CD4-positive, CD25-positive, alpha-beta regulatory T cell (primary cell): ENCODE results near the gene MARCHF11. TPM values are rescaled to one million over a fixed set of nuclear protein-coding genes. Genes with fewer than 3 reads are reported as not detected.

Source experiments
- ATAC-seq, 2 donors: fragments of 150-1000 bp; cut with Tn5 transposase; one replicate each; pipeline ENCODE4 v1.10.0; 2021; ENCODE audit warnings: low read depth in 2 of 2, moderate number of reproducible peaks in 2 of 2, moderate library complexity in 1 of 2
- DNase-seq, 3 donors: peaks; one replicate each; pipeline versions ENCODE4 v3.0.0 to v3.0.0-alpha.2; 2012 to 2022; ENCODE audit warnings: mixed read lengths in 1 of 3
- H3K27ac ChIP-seq: one replicate; pipeline ENCODE4 v1.7.0; 2013; ENCODE audit warnings: mild to moderate bottlenecking, low read length; ENCODE audit not compliant: insufficient read depth, poor library complexity, severe bottlenecking
- H3K27me3 ChIP-seq: one replicate; pipeline ENCODE4 v1.7.0; 2013; ENCODE audit warnings: low read length; ENCODE audit not compliant: control insufficient read depth, insufficient read depth
- H3K36me3 ChIP-seq: one replicate; pipeline ENCODE4 v1.7.0; 2013; ENCODE audit warnings: mild to moderate bottlenecking, low read length, moderate library complexity; ENCODE audit not compliant: control insufficient read depth, insufficient read depth
- H3K4me1 ChIP-seq: 2 replicates; pipeline ENCODE4 v1.7.0; 2013; ENCODE audit warnings: mild to moderate bottlenecking, low read length; ENCODE audit not compliant: insufficient read depth, control insufficient read depth, poor library complexity, severe bottlenecking
- H3K4me3 ChIP-seq: one replicate; pipeline ENCODE4 v1.7.0; 2013; ENCODE audit warnings: low read depth, mild to moderate bottlenecking, low read length, moderate library complexity
- H3K9me3 ChIP-seq, 2 experiments: 1 replicate in 1 of 2; 2 replicates in 1 of 2; pipeline ENCODE4 v1.7.0; 2013; ENCODE audit warnings: low read length in 2 of 2, mild to moderate bottlenecking in 1 of 2, moderate library complexity in 1 of 2; ENCODE audit not compliant: control insufficient read depth in 2 of 2
- H3K27ac Mint-ChIP-seq, 3 donors: one replicate each; pipeline ENCODE4 v1.8.0; 2020 to 2022; ENCODE audit warnings: mild to moderate bottlenecking in 3 of 3, mixed read lengths in 3 of 3, moderate library complexity in 2 of 3
- H3K27me3 Mint-ChIP-seq: one replicate; pipeline ENCODE4 v1.8.0; 2022; ENCODE audit warnings: mild to moderate bottlenecking, mixed read lengths
- H3K36me3 Mint-ChIP-seq: one replicate; pipeline ENCODE4 v1.8.0; 2020; ENCODE audit warnings: mixed read lengths
- H3K4me1 Mint-ChIP-seq, 4 donors: one replicate each; pipeline ENCODE4 v1.8.0; 2020 to 2022; ENCODE audit warnings: mixed read lengths in 4 of 4, mild to moderate bottlenecking in 1 of 4
- H3K4me3 Mint-ChIP-seq, 4 donors: one replicate each; pipeline ENCODE4 v1.8.0; 2020 to 2022; ENCODE audit warnings: mild to moderate bottlenecking in 4 of 4, mixed read lengths in 4 of 4, moderate library complexity in 3 of 4
- H3K9me3 Mint-ChIP-seq, 7 donors: one replicate each; pipeline ENCODE4 v1.8.0; 2020 to 2022; ENCODE audit warnings: mixed read lengths in 7 of 7, mild to moderate bottlenecking in 3 of 7, moderate library complexity in 2 of 7
- polyA plus RNA-seq, 4 donors: library from polyadenylated mRNA; unstranded; fragments of 300-500 nt; fragmentation: Illumina TruSeq; gene quantifications; one replicate each; pipeline ENCODE4 v1.2.3, GENCODE V29; 2021
- total RNA-seq: library from RNA; stranded (reverse); gene quantifications from one replicate; pipeline ENCODE4 v1.2.3, GENCODE V29; 2022

Gene MARCHF11
- total and polyA plus RNA-seq, 5 donors from 2014 or later, result not detected

GRCh38 chr5:16049761-16050160 lies 129.8 kb downstream of the MARCHF11 start:
- Histone ChIP-seq H3K27me3 (no peaks in the 10 kb centered on the region), H3K36me3 (no peaks in the 10 kb centered on the region), H3K9me3 (no peaks in the 10 kb centered on the region), H3K4me3 (no peak overlapping the region), H3K27ac (no peak overlapping the region), H3K4me1 (no peaks in the 10 kb centered on the region)
- no peaks in the 10 kb centered on the region for H3K4me1 Mint-ChIP-seq
- no peak overlapping the region for H3K4me3 Mint-ChIP-seq
- ATAC-seq (no peak), DNase-seq (no peak)
- H3K27ac Mint-ChIP-seq, result no peak overlapping the region
- peaks cover 2 to 8% (median 6%) of the 10 kb centered on the region in 7 donors for H3K9me3 Mint-ChIP-seq
- no peaks in the 10 kb centered on the region for H3K36me3 Mint-ChIP-seq
- H3K27me3 Mint-ChIP-seq, result no peaks in the 10 kb centered on the region

- no peak overlapping the region for H3K4me3 Mint-ChIP-seq
- DNase-seq (no peak), ATAC-seq (no peak)
- no peaks in the 10 kb centered on the region for H3K4me1 Mint-ChIP-seq
- Histone ChIP-seq H3K4me1 (no peaks in the 10 kb centered on the region), H3K9me3 (no peaks in the 10 kb centered on the region), H3K27me3 (no peaks in the 10 kb centered on the region), H3K36me3 (no peaks in the 10 kb centered on the region), H3K27ac (no peak overlapping the region), H3K4me3 (no peak overlapping the region)
- H3K27ac Mint-ChIP-seq, result no peak overlapping the region
- H3K27me3 Mint-ChIP-seq, result no peaks in the 10 kb centered on the region
- H3K36me3 Mint-ChIP-seq, result no peaks in the 10 kb centered on the region
- H3K9me3 Mint-ChIP-seq, result peaks cover 3 to 13% (median 6%) of the 10 kb centered on the region in 7 donors
Observed at GRCh38 chr5:16048132-16048531, 131.5 kb downstream of the MARCHF11 start.

GRCh38 chr5:16043349-16043965 lies 136.1 kb downstream of the MARCHF11 start:
- Mint-ChIP-seq H3K27ac (no peak overlapping the region), H3K9me3 (peaks cover 3 to 16% (median 7%) of the 10 kb centered on the region in 7 donors), H3K4me1 (no peaks in the 10 kb centered on the region), H3K27me3 (no peaks in the 10 kb centered on the region), H3K36me3 (no peaks in the 10 kb centered on the region), H3K4me3 (no peak overlapping the region)
- no peak for ATAC-seq
- no peak overlapping the region for H3K27ac ChIP-seq
- no peak for DNase-seq
- no peak overlapping the region for H3K4me3 ChIP-seq
- no peaks in the 10 kb centered on the region for H3K9me3 ChIP-seq
- H3K4me1 ChIP-seq, result no peaks in the 10 kb centered on the region
- H3K36me3 ChIP-seq, result no peaks in the 10 kb centered on the region
- no peaks in the 10 kb centered on the region for H3K27me3 ChIP-seq

GRCh38 chr5:16037121-16037845 lies 142.3 kb downstream of the MARCHF11 start:
- DNase-seq, result no peak
- no peaks in the 10 kb centered on the region for H3K36me3 Mint-ChIP-seq
- H3K27me3 Mint-ChIP-seq, result no peaks in the 10 kb centered on the region
- no peak overlapping the region for H3K27ac ChIP-seq
- no peaks in the 10 kb centered on the region for H3K4me1 Mint-ChIP-seq
- H3K9me3 ChIP-seq, result no peaks in the 10 kb centered on the region
- H3K4me1 ChIP-seq, result no peaks in the 10 kb centered on the region
- no peak overlapping the region for H3K27ac Mint-ChIP-seq
- no peak overlapping the region for H3K4me3 ChIP-seq
- no peaks in the 10 kb centered on the region for H3K36me3 ChIP-seq
- no peak overlapping the region for H3K4me3 Mint-ChIP-seq
- H3K27me3 ChIP-seq, result no peaks in the 10 kb centered on the region
- peaks cover 0 to 14% (median 4%) of the 10 kb centered on the region in 7 donors for H3K9me3 Mint-ChIP-seq
- ATAC-seq, result no peak

- Mint-ChIP-seq H3K9me3 (peaks cover 0 to 14% (median 4%) of the 10 kb centered on the region in 7 donors), H3K36me3 (no peaks in the 10 kb centered on the region), H3K4me3 (no peak overlapping the region), H3K27me3 (no peaks in the 10 kb centered on the region), H3K27ac (no peak overlapping the region), H3K4me1 (no peaks in the 10 kb centered on the region)
- H3K4me3 ChIP-seq, result no peak overlapping the region
- no peaks in the 10 kb centered on the region for H3K9me3 ChIP-seq
- ATAC-seq (no peak), DNase-seq (no peak)
- no peaks in the 10 kb centered on the region for H3K27me3 ChIP-seq
- H3K36me3 ChIP-seq, result no peaks in the 10 kb centered on the region
- no peak overlapping the region for H3K27ac ChIP-seq
- H3K4me1 ChIP-seq, result no peaks in the 10 kb centered on the region
Observed at GRCh38 chr5:16034319-16035001, 145.1 kb downstream of the MARCHF11 start.

- H3K36me3 ChIP-seq, result no peaks in the 10 kb centered on the region
- Mint-ChIP-seq H3K4me1 (no peaks in the 10 kb centered on the region), H3K36me3 (no peaks in the 10 kb centered on the region), H3K4me3 (no peak overlapping the region), H3K27me3 (no peaks in the 10 kb centered on the region), H3K9me3 (peaks cover 0 to 14% (median 3%) of the 10 kb centered on the region in 7 donors), H3K27ac (no peak overlapping the region)
- no peaks in the 10 kb centered on the region for H3K9me3 ChIP-seq
- no peak for ATAC-seq
- DNase-seq, result no peak
- no peak overlapping the region for H3K27ac ChIP-seq
- H3K27me3 ChIP-seq, result no peaks in the 10 kb centered on the region
- no peak overlapping the region for H3K4me3 ChIP-seq
- no peaks in the 10 kb centered on the region for H3K4me1 ChIP-seq
Observed at GRCh38 chr5:16033187-16033925, 146.2 kb downstream of the MARCHF11 start.

GRCh38 chr5:16028708-16029107 lies 150.9 kb downstream of the MARCHF11 start:
- DNase-seq, result no peak
- H3K36me3 Mint-ChIP-seq, result no peaks in the 10 kb centered on the region
- no peak overlapping the region for H3K27ac ChIP-seq
- ATAC-seq, result no peak
- no peaks in the 10 kb centered on the region for H3K27me3 ChIP-seq
- H3K9me3 Mint-ChIP-seq, result peaks cover 0 to 8% (median 2%) of the 10 kb centered on the region in 7 donors
- H3K4me3 Mint-ChIP-seq, result no peak overlapping the region
- H3K36me3 ChIP-seq, result no peaks in the 10 kb centered on the region
- H3K4me3 ChIP-seq, result no peak overlapping the region
- H3K9me3 ChIP-seq, result no peaks in the 10 kb centered on the region
- no peaks in the 10 kb centered on the region for H3K4me1 ChIP-seq
- H3K4me1 Mint-ChIP-seq, result no peaks in the 10 kb centered on the region
- no peaks in the 10 kb centered on the region for H3K27me3 Mint-ChIP-seq
- H3K27ac Mint-ChIP-seq, result peak overlapping the region in 1 of 3 donors; percentile 38
